ENCODE measurements around the gene TFR2.
A peak's percentile ranks its signal among the peaks of the same experiment; 100 is the strongest.

The TFR2 gene

GRCh38 chr7:100649826-100650565, 8.6 kb upstream of the TFR2 start:
- no peak for DNase-seq

GRCh38 chr7:100642534-100642907, 1.2 kb upstream of the TFR2 start:
- DNase-seq, result no peak

- no peak for DNase-seq
Observed at GRCh38 chr7:100641860-100642533, 645 bp upstream of the TFR2 start.

- no peak for DNase-seq
Observed at GRCh38 chr7:100640517-100641440, 573 bp downstream of the TFR2 start.

- DNase-seq, result no peak
Observed at GRCh38 chr7:100639995-100640516, 1.3 kb downstream of the TFR2 start.

GRCh38 chr7:100632951-100633717, 8.2 kb downstream of the TFR2 start:
- peak; percentile 39 for DNase-seq

GRCh38 chr7:100630066-100630465, 11.3 kb downstream of the TFR2 start:
- no peak for DNase-seq

- DNase-seq, result no peak
Observed at GRCh38 chr7:100629117-100629716, 12.1 kb downstream of the TFR2 start.

GRCh38 chr7:100627238-100627549, 14.2 kb downstream of the TFR2 start:
- DNase-seq, result no peak

GRCh38 chr7:100626530-100627237, 14.7 kb downstream of the TFR2 start:
- peak; percentile 80 for DNase-seq

GRCh38 chr7:100626055-100626454, 15.3 kb downstream of the TFR2 start:
- DNase-seq, result no peak

- DNase-seq, result no peak
Observed at GRCh38 chr7:100623951-100624824, 17.2 kb downstream of the TFR2 start.

GRCh38 chr7:100621554-100621953, 19.8 kb downstream of the TFR2 start:
- no peak for DNase-seq

GRCh38 chr7:100620804-100621203, 20.5 kb downstream of the TFR2 start:
- DNase-seq, result no peak

- no peak for DNase-seq
Observed at GRCh38 chr7:100620239-100620638, 21.1 kb downstream of the TFR2 start.

GRCh38 chr7:100614308-100614861, 27.0 kb downstream of the TFR2 start:
- no peak for DNase-seq

- no peak for DNase-seq
Observed at GRCh38 chr7:100613412-100614175, 27.8 kb downstream of the TFR2 start.

- no peak for DNase-seq
Observed at GRCh38 chr7:100612730-100613390, 28.5 kb downstream of the TFR2 start.
